Adrenal gland (tissue), 12 donors: Measurements from ENCODE around the gene UNK. TPM values are rescaled to one million over a fixed set of nuclear protein-coding genes. Genes with fewer than 3 reads are reported as not detected.

ENCODE experiments used
- DNase-seq, 7 donors: peaks; one replicate each; pipeline ENCODE4 v3.0.0-alpha.2; 2019 to 2020
- H3K27ac ChIP-seq, 5 donors: fragments of 200-600 bp; sonication (generic) in 4 of 5; 1 replicate in 3 of 5; 2 replicates in 2 of 5; pipeline versions ENCODE4 v1.5.1 to v1.8.0; 2016 to 2020; ENCODE audit warnings: mild to moderate bottlenecking in 1 of 5
- H3K27me3 ChIP-seq: fragments of 200-600 bp; 2 replicates; pipeline ENCODE4 v1.8.0; 2021
- H3K36me3 ChIP-seq, 2 donors: fragments of 200-600 bp; replicated peaks in 1 of 2; 1 replicate in 1 of 2; 2 replicates in 1 of 2; pipeline versions ENCODE4 v1.5.1 to v1.8.0; 2018 to 2022
- H3K4me1 ChIP-seq, 2 donors: fragments of 200-600 bp; replicated peaks in 1 of 2; 1 replicate in 1 of 2; 2 replicates in 1 of 2; pipeline versions ENCODE4 v1.5.1 to v1.8.0; 2018 to 2021
- H3K4me3 ChIP-seq, 4 donors: fragments of 200-600 bp; sonication (generic) in 3 of 4; one replicate each; pipeline ENCODE4 v1.5.1; 2016 to 2018
- H3K9me3 ChIP-seq, 3 donors: fragments of 200-600 bp; sonication (generic) in 1 of 3; replicated peaks in 1 of 3; 1 replicate in 2 of 3; 2 replicates in 1 of 3; pipeline versions ENCODE4 v1.5.1 to v1.8.0; 2016 to 2021
- POLR2A ChIP-seq, 2 donors: fragments of 450-650 bp; IDR thresholded peaks; one replicate each; pipeline ENCODE4 v1.6.1; 2017; ENCODE audit warnings: antibody characterized with exemption in 2 of 2, mild to moderate bottlenecking in 2 of 2, moderate library complexity in 1 of 2
- WGBS, 4 donors: extraction: QIAGEN DNeasy Blood & Tissue Kit in 2 of 4; methylation state at CpG; one replicate each; pipeline versions ENCODE4 v1.1.5 to v1.1.7; 2013 to 2017; 5-methylcytosine and 5-hydroxymethylcytosine counted together
- intact Hi-C, 2 donors: fragments of 100-400 bp; cut with DNase I; formaldehyde crosslinking; loops; one replicate each; pipeline versions ENCODE4 v1.14.1 to v1.15.0; 2022 to 2023
- polyA plus RNA-seq, 3 donors: library from polyadenylated mRNA; stranded (reverse); fragments of 200-250 nt in 2 of 3; fragments of 350-450 nt in 1 of 3; fragmentation: Illumina TruSeq in 1 of 3; extraction: RNeasy Lipid Tissue Mini Kit (QIAGEN cat#74804) in 1 of 3; gene quantifications; one replicate each; pipeline ENCODE4 v1.2.3, GENCODE V29; 2013 to 2014
- total RNA-seq, 9 donors: library from RNA; depleted of rRNA in 4 of 9; stranded (reverse); fragments of >200 nt in 4 of 9; fragments of 120-200 nt in 1 of 9; fragmentation: NEBNext Ultra II Directional in 1 of 9; extraction: Animal tissue kit (Norgen Biotek cat#: 25700) in 1 of 9; gene quantifications; one replicate each; pipeline versions ENCODE4 v1.1.0 to v1.2.4, GENCODE V29; 2013 to 2023
- TF ChIP-seq, protein P1 (sequence below), 6 experiments: fragments of 450-650 bp in 4 of 6; fragments of 200-600 bp in 2 of 6; sonication (generic) in 1 of 6; IDR thresholded peaks; 1 replicate in 5 of 6; 2 replicates in 1 of 6; pipeline versions ENCODE4 v1.5.1 to v1.8.0; 2016 to 2021; ENCODE audit warnings: antibody characterized with exemption in 6 of 6, mild to moderate bottlenecking in 2 of 6, moderate library complexity in 1 of 6
- donor health status: healthy with polysubstance abuse.
- donor health status: Bipolar disorder and iron deficiency.
- donor health status: DM: yes; HTN: yes; CAD: no.
- donor health status: DM: no; HTN: no; CAD: no.
- donor health status: DM: no; HTN: no; CAD: no.
- donor health status: DM: yes; HTN: yes; CAD: no.

UNK gene
- total and polyA plus RNA-seq, 12 donors, result 13.6 to 45.9 (median 24.6) TPM

DNA sequence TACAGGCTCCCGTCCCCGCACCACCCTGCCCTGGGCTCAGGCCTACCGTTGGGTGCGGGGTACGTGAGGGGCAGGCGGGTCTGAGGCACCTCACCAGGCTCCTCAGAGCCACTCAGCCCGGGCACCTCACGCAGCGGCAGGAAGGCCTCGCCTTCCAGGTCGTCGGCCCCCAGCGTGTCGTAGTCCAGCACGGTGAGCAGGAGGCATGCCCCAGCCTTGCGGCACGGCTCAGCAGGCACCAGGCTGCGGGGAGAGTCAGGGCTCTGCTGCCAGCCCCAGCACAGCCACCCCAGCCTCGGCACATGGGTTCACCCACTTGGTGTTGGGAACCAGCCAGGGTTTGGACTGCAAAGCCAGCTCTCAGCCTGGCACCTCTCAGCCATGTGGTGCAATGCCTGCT lies 44.1 kb downstream of the UNK start:
- no peak overlapping the region for H3K27ac ChIP-seq
- intact Hi-C loops, result loop anchor here in 1 of 2 donors (5.0 to 10.0 kb wide), 2 partner anchors 36 to 64 kb away; partner anchors contain the start of gene GALK1

DNA sequence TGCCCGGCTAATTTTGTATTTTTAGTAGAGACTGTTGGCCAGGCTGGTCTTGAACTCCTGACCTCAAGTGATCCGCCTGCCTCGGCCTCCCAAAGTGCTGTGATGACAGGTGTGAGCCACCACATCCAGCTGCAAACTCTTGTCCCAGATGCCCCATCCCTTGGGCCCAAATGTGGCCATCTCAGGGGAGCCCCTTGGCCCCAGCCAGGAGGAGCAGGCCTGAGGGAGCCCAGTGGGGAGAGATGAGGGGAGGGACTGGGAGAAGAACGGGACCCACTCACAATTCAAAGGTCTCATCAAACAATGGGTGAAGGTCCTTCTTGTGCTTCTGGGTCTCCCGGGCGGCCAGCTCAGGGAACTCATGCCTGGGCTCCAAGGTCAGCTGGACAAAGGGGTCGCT lies 45.1 kb downstream of the UNK start:
- 62 to 85% (median 78%) methylated on average over 4 to 7 of the region's 7 CpGs for whole genome bisulfite sequencing, 4 donors
- intact Hi-C loops, result loop anchor here in 1 of 2 donors (5.0 to 10.0 kb wide), 2 partner anchors 37 to 65 kb away; partner anchors contain the start of gene GALK1
- TF ChIP-seq, protein P1, sequence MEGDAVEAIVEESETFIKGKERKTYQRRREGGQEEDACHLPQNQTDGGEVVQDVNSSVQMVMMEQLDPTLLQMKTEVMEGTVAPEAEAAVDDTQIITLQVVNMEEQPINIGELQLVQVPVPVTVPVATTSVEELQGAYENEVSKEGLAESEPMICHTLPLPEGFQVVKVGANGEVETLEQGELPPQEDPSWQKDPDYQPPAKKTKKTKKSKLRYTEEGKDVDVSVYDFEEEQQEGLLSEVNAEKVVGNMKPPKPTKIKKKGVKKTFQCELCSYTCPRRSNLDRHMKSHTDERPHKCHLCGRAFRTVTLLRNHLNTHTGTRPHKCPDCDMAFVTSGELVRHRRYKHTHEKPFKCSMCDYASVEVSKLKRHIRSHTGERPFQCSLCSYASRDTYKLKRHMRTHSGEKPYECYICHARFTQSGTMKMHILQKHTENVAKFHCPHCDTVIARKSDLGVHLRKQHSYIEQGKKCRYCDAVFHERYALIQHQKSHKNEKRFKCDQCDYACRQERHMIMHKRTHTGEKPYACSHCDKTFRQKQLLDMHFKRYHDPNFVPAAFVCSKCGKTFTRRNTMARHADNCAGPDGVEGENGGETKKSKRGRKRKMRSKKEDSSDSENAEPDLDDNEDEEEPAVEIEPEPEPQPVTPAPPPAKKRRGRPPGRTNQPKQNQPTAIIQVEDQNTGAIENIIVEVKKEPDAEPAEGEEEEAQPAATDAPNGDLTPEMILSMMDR (IDR thresholded peaks at IDR 0.05), result no peak
- TF ChIP-seq POLR2A (IDR thresholded peaks at IDR 0.05), result no peak
- Histone ChIP-seq H3K4me1 (peaks cover 8 to 17% of the 10 kb centered on the region in 2 donors), H3K36me3 (peaks cover 0 to 18% of the 10 kb centered on the region in 2 donors), H3K9me3 (no peaks in the 10 kb centered on the region), H3K27me3 (no peaks in the 10 kb centered on the region), H3K27ac (no peak overlapping the region), H3K4me3 (no peak overlapping the region)
- no peak for DNase-seq

More for the DNA sequence above, 44.1 kb downstream of the UNK start:
- peaks cover 8 to 17% of the 10 kb centered on the region in 2 donors for H3K4me1 ChIP-seq
- no peaks in the 10 kb centered on the region for H3K27me3 ChIP-seq
- H3K9me3 ChIP-seq, result no peaks in the 10 kb centered on the region
- TF ChIP-seq, protein P1 (IDR thresholded peaks at IDR 0.05), result no peak
- peaks cover 0 to 22% of the 10 kb centered on the region in 2 donors for H3K36me3 ChIP-seq
- WGBS, 4 donors, result 83 to 95% (median 93%) methylated on average over 13 to 19 of the region's 19 CpGs
- DNase-seq, result no peak
- no peak overlapping the region for H3K4me3 ChIP-seq

DNA sequence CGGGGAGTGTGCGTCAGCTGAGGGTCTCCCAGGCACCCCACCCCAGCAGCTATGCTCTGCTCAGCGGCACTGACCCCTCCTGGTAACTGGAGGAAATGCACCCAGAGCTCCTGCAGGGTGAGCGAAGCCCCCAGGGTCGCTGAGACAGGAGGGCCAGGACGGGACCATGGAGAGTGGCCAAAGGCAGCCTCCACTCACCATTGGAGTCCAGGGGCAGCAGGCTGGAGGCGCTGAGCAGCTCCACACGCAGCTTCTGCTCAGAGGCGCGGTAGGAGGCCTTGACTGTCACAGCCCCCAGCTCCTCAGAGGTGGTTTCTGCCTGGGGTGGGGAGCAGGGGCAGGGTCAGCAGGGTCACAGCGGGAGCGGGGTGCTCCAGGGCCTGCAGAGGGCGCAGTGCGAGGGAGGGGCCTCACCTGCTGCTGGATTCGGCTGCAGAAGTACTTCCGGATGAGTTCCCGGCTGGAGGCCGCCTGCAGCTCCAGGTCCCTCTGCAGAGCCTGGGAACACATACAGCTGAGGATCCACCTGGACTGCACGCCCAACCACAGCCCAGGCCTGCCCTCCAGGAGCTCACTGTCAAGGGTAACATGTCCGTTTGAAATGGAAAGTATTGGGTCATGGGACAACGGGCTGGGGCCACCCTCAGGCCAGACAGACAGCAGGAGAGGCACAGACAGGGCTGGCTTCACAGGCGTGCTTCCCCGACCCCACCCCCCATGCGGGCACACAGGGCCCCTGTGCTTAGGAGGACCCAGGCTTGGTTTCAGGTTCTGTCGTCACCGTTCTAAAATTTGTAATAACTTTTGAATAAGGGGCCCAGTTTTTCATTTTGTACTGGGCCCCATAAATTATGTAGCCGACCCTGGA lies 45.8 kb downstream of the UNK start:
- Histone ChIP-seq H3K36me3 (peaks cover 0 to 15% of the 10 kb centered on the region in 2 donors), H3K4me3 (no peak overlapping the region), H3K27me3 (no peaks in the 10 kb centered on the region), H3K4me1 (peaks cover 8 to 17% of the 10 kb centered on the region in 2 donors), H3K9me3 (no peaks in the 10 kb centered on the region), H3K27ac (no peak overlapping the region)
- WGBS, 4 donors, result 68 to 76% (median 70%) methylated on average over 9 to 27 of the region's 27 CpGs
- TF ChIP-seq, protein P1 (IDR thresholded peaks at IDR 0.05), result peak; percentile 22 to 56 (median 44)
- TF ChIP-seq POLR2A (IDR thresholded peaks at IDR 0.05), result no peak
- no peak for DNase-seq
- intact Hi-C loops, result no loop called here

DNA sequence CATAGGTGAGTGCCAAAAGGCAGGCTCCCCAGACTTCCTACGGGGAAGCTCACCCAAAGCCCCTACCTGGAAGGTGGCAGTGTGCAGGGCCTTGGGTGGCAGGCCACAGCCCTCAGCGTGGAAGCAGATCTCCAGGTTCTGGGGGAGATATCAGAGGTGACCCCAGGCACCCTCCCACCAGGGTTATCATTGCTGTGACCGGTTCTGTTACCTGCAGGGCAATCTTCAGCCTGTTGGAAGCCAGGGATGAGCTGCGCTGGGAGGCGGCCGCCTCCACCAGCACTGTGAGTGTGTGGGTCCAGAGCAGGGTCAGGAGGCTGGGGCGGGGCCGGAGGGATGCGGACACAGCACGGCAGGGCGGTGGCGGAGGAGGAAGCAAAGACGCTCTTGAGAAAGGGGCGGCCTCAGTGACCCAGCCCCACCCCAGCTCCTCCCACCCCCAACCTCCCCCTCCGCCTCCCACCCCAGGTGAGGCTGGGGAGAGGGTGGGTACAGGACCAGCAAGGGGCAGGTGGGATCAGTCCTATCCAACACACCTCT lies 46.5 kb downstream of the UNK start:
- TF ChIP-seq, protein P1 (IDR thresholded peaks at IDR 0.05), result no peak
- TF ChIP-seq POLR2A (IDR thresholded peaks at IDR 0.05), result no peak
- Histone ChIP-seq H3K9me3 (no peaks in the 10 kb centered on the region), H3K27ac (peak overlapping the region in 1 of 5 donors; percentile 65), H3K36me3 (peaks cover 0 to 12% of the 10 kb centered on the region in 2 donors), H3K27me3 (no peaks in the 10 kb centered on the region), H3K4me1 (peaks cover 8 to 17% of the 10 kb centered on the region in 2 donors), H3K4me3 (no peak overlapping the region)
- WGBS, 4 donors, result 86 to 93% (median 90%) methylated on average over 13 to 15 of the region's 15 CpGs
- no peak for DNase-seq
- intact Hi-C loops, result no loop called here
